GM18517 (cell line): ENCODE measurements around the gene EMP2.
"Not testable (repeated sequence)": the region's sequence is repeated elsewhere in the genome, so short reads cannot be mapped to it uniquely, and the experiment has no call there.

Source experiments
- ATAC-seq: cut with Tn5 transposase; IDR thresholded peaks from one replicate; pipeline ENCODE4 v1.9.1; 2021; ENCODE audit warnings: mild to moderate bottlenecking, moderate library complexity; ENCODE audit not compliant: unreplicated experiment

EMP2 gene

GRCh38 chr16:10525214-10525825, 55.1 kb downstream of the EMP2 start:
- no peak for ATAC-seq

GRCh38 chr16:10522966-10523365, 57.4 kb downstream of the EMP2 start:
- ATAC-seq, result no peak

- no peak for ATAC-seq
These were observed 58.6 kb downstream of the EMP2 start for GRCh38 chr16:10521681-10522274.

GRCh38 chr16:10520869-10521578, 59.4 kb downstream of the EMP2 start:
- no peak for ATAC-seq

GRCh38 chr16:10519929-10520868, 60.2 kb downstream of the EMP2 start:
- no peak for ATAC-seq

- no peak for ATAC-seq
These were observed 61.1 kb downstream of the EMP2 start for GRCh38 chr16:10519297-10519696.

- no peak for ATAC-seq
These were observed 61.8 kb downstream of the EMP2 start for GRCh38 chr16:10518479-10519041.

- no peak for ATAC-seq
These were observed 62.5 kb downstream of the EMP2 start for GRCh38 chr16:10517868-10518267.

- peak; percentile 57 for ATAC-seq
These were observed 65.9 kb downstream of the EMP2 start for GRCh38 chr16:10514369-10515055.

GRCh38 chr16:10511829-10512228, 68.6 kb downstream of the EMP2 start:
- ATAC-seq, result no peak

- ATAC-seq, result no peak
These were observed 70.1 kb downstream of the EMP2 start for GRCh38 chr16:10510279-10510678.

GRCh38 chr16:10509534-10510025, 70.8 kb downstream of the EMP2 start:
- no peak for ATAC-seq

- not testable (repeated sequence) for ATAC-seq
These were observed 75.1 kb downstream of the EMP2 start for GRCh38 chr16:10505286-10505685.

- ATAC-seq, result no peak
These were observed 76.0 kb downstream of the EMP2 start for GRCh38 chr16:10504404-10504885.

- no peak for ATAC-seq
These were observed 77.6 kb downstream of the EMP2 start for GRCh38 chr16:10502776-10503175.

- no peak for ATAC-seq
These were observed 79.3 kb downstream of the EMP2 start for GRCh38 chr16:10501016-10501607.

GRCh38 chr16:10500582-10500981, 79.8 kb downstream of the EMP2 start:
- no peak for ATAC-seq

- ATAC-seq, result no peak
These were observed 83.0 kb downstream of the EMP2 start for GRCh38 chr16:10497132-10498101.

GRCh38 chr16:10495031-10495345, 85.4 kb downstream of the EMP2 start:
- ATAC-seq, result no peak
